ENCODE data around the gene G6PC2. TPM values are rescaled to one million over a fixed set of nuclear protein-coding genes. Genes with fewer than 3 reads are reported as not detected.

G6PC2 gene
- total RNA-seq, 1 donor from 2014 or later: not detected

GRCh38 chr2:168896783-168897182 lies 4.3 kb upstream of the G6PC2 start:
- Mint-ChIP-seq H3K27me3 (ENCODE audit: insufficient read depth, low read depth) (peaks cover 3% of the 10 kb centered on the region), H3K36me3 (no peaks in the 10 kb centered on the region), H3K27ac (no peak overlapping the region), H3K4me3 (no peak overlapping the region), H3K9me3 (no peaks in the 10 kb centered on the region), H3K4me1 (no peaks in the 10 kb centered on the region)
- no peak for TF ChIP-seq EZH2 (IDR thresholded peaks at IDR 0.05)
- TF ChIP-seq EZH2phosphoT487 (IDR thresholded peaks at IDR 0.05): no peak
- TF ChIP-seq, protein P1, sequence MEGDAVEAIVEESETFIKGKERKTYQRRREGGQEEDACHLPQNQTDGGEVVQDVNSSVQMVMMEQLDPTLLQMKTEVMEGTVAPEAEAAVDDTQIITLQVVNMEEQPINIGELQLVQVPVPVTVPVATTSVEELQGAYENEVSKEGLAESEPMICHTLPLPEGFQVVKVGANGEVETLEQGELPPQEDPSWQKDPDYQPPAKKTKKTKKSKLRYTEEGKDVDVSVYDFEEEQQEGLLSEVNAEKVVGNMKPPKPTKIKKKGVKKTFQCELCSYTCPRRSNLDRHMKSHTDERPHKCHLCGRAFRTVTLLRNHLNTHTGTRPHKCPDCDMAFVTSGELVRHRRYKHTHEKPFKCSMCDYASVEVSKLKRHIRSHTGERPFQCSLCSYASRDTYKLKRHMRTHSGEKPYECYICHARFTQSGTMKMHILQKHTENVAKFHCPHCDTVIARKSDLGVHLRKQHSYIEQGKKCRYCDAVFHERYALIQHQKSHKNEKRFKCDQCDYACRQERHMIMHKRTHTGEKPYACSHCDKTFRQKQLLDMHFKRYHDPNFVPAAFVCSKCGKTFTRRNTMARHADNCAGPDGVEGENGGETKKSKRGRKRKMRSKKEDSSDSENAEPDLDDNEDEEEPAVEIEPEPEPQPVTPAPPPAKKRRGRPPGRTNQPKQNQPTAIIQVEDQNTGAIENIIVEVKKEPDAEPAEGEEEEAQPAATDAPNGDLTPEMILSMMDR (IDR thresholded peaks at IDR 0.05): no peak
- H3K4me1 ChIP-seq: no peaks in the 10 kb centered on the region
- H2AFZ ChIP-seq (replicated peaks): no peak overlapping the region
- no peak overlapping the region for H3K4me2 ChIP-seq
- H3F3A ChIP-seq (ENCODE audit: low read depth): peaks cover 4% of the 10 kb centered on the region
- H3K9me3 ChIP-seq (ENCODE audit: low read depth): no peaks in the 10 kb centered on the region
- no peaks in the 10 kb centered on the region for H4K20me1 ChIP-seq (ENCODE audit: low read depth)
- no peak overlapping the region for H3K4me3 ChIP-seq
- no peak overlapping the region for H3K9ac ChIP-seq
- no peak overlapping the region for H3K27ac ChIP-seq
- no peaks in the 10 kb centered on the region for H3K79me2 ChIP-seq (ENCODE audit: low read depth)
- no peaks in the 10 kb centered on the region for H3K36me3 ChIP-seq
- DNase-seq (ENCODE audit: low spot score): no peak
- peaks cover 11% of the 10 kb centered on the region for H3K27me3 ChIP-seq

DNA sequence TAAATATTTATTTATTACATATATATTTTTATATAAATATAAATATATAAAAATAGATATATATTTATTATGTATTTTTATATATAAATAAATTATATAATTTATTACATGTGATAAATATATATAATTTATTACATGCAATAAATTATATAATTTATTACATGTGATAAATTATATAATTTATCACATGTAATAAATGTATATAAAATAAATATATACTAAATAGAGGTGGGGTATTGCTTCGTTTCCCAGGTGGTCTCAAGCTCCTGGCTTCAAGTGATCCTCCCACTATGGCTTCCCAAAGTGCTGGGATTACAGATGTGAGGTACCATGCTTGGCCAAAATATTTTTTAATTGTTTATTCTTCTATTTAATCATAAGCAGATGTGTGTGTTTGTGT lies 3.6 kb upstream of the G6PC2 start:
- TF ChIP-seq, protein P1 (IDR thresholded peaks at IDR 0.05): no peak
- no peak for TF ChIP-seq EZH2phosphoT487 (IDR thresholded peaks at IDR 0.05)
- TF ChIP-seq EZH2 (IDR thresholded peaks at IDR 0.05): no peak
- H3K9me3 Mint-ChIP-seq: no peaks in the 10 kb centered on the region
- Histone ChIP-seq H3K36me3 (no peaks in the 10 kb centered on the region), H3K4me3 (no peak overlapping the region), H3K4me1 (no peaks in the 10 kb centered on the region), H3K9ac (no peak overlapping the region), H3K27me3 (peaks cover 4% of the 10 kb centered on the region), H4K20me1 (ENCODE audit: low read depth) (no peaks in the 10 kb centered on the region), H3F3A (ENCODE audit: low read depth) (peaks cover 4% of the 10 kb centered on the region), H3K27ac (no peak overlapping the region), H3K9me3 (ENCODE audit: low read depth) (no peaks in the 10 kb centered on the region), H2AFZ (replicated peaks) (no peak overlapping the region), H3K4me2 (no peak overlapping the region), H3K79me2 (ENCODE audit: low read depth) (no peaks in the 10 kb centered on the region)
- H3K27me3 Mint-ChIP-seq (ENCODE audit: insufficient read depth, low read depth): peaks cover 3% of the 10 kb centered on the region
- H3K4me3 Mint-ChIP-seq: no peak overlapping the region
- H3K36me3 Mint-ChIP-seq: no peaks in the 10 kb centered on the region
- no peak for DNase-seq (ENCODE audit: low spot score)
- H3K27ac Mint-ChIP-seq: no peak overlapping the region
- no peaks in the 10 kb centered on the region for H3K4me1 Mint-ChIP-seq

DNA sequence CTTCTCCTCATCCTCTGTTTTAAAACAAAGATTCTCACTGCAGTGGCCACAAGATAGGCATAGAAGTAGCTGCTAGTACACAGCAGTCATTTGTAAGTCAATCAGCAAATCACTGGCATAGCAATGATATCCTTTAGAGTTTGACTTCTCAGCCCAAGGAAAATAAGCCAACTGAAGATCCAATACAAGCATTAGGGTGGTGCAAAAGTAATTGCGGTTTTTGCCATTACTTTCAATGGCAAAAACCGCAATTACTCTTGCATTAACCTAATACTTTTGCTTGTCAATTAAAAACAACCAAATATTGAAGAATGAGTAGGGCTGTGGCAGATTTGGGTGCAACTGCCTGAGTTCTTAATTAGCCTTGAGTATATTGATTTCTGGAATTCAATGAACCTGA lies 2.8 kb downstream of the G6PC2 start:
- TF ChIP-seq EZH2 (IDR thresholded peaks at IDR 0.05): no peak
- TF ChIP-seq, protein P1 (IDR thresholded peaks at IDR 0.05): no peak
- no peak for TF ChIP-seq EZH2phosphoT487 (IDR thresholded peaks at IDR 0.05)
- H3K36me3 Mint-ChIP-seq: no peaks in the 10 kb centered on the region

More for the DNA sequence above, 2.8 kb downstream of the G6PC2 start:
- Mint-ChIP-seq H3K4me1 (peaks cover 13% of the 10 kb centered on the region), H3K9me3 (no peaks in the 10 kb centered on the region), H3K27me3 (ENCODE audit: insufficient read depth, low read depth) (peaks cover 2% of the 10 kb centered on the region), H3K4me3 (no peak overlapping the region), H3K27ac (no peak overlapping the region)
- Histone ChIP-seq H3K79me2 (ENCODE audit: low read depth) (no peaks in the 10 kb centered on the region), H3K36me3 (no peaks in the 10 kb centered on the region), H3K4me3 (no peak overlapping the region), H3F3A (ENCODE audit: low read depth) (peaks cover 9% of the 10 kb centered on the region), H3K27me3 (no peaks in the 10 kb centered on the region), H2AFZ (replicated peaks) (peak overlapping the region; percentile 4), H3K4me1 (peaks cover 19% of the 10 kb centered on the region), H4K20me1 (ENCODE audit: low read depth) (no peaks in the 10 kb centered on the region), H3K9me3 (ENCODE audit: low read depth) (no peaks in the 10 kb centered on the region), H3K9ac (no peak overlapping the region), H3K27ac (no peak overlapping the region), H3K4me2 (no peak overlapping the region)
- DNase-seq (ENCODE audit: low spot score): no peak
